ENCODE data around the gene SLC1A2. TPM values are rescaled to one million over a fixed set of nuclear protein-coding genes. Genes with fewer than 3 reads are reported as not detected.

The SLC1A2 gene
- total RNA-seq, 2 donors from 2014 or later = 0.54 to 0.78 TPM

DNA sequence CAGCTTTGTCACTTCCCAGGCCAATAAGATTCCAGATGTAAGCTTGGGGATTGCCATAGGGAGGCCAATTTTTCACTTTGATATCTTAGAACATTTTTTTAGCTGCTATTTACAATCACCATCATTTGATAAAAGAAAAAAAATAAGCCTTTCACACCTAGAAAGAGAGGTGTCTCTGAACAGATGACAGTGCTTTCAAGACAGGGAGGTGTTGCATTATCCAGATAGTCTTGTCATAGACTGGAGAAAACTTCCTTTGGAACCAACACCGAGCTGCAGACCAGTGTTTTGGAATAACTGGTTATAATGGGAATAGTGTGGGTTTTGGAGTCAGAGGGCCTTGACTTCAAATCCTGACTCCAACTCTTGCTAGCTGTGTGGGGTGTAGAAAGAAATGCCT, 101.0 kb downstream of the SLC1A2 start:
- TF ChIP-seq, protein P1, sequence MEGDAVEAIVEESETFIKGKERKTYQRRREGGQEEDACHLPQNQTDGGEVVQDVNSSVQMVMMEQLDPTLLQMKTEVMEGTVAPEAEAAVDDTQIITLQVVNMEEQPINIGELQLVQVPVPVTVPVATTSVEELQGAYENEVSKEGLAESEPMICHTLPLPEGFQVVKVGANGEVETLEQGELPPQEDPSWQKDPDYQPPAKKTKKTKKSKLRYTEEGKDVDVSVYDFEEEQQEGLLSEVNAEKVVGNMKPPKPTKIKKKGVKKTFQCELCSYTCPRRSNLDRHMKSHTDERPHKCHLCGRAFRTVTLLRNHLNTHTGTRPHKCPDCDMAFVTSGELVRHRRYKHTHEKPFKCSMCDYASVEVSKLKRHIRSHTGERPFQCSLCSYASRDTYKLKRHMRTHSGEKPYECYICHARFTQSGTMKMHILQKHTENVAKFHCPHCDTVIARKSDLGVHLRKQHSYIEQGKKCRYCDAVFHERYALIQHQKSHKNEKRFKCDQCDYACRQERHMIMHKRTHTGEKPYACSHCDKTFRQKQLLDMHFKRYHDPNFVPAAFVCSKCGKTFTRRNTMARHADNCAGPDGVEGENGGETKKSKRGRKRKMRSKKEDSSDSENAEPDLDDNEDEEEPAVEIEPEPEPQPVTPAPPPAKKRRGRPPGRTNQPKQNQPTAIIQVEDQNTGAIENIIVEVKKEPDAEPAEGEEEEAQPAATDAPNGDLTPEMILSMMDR (IDR thresholded peaks at IDR 0.05) = no peak
- Histone ChIP-seq H3K36me3 (no peaks in the 10 kb centered on the region), H3K4me3 (no peak overlapping the region), H3K27me3 (replicated peaks; ENCODE audit: insufficient read depth) (no peaks in the 10 kb centered on the region), H3K4me1 (ENCODE audit: control insufficient read depth in 1 of 2, low read depth in 2 of 2) (peaks cover 6 to 30% of the 10 kb centered on the region in 2 donors), H3K27ac (no peak overlapping the region), H3K9me3 (no peaks in the 10 kb centered on the region)
- ATAC-seq (ENCODE audit: insufficient number of reproducible peaks, low FRiP score, low read depth) = no peak
- no peak for DNase-seq (ENCODE audit: low spot score)

DNA sequence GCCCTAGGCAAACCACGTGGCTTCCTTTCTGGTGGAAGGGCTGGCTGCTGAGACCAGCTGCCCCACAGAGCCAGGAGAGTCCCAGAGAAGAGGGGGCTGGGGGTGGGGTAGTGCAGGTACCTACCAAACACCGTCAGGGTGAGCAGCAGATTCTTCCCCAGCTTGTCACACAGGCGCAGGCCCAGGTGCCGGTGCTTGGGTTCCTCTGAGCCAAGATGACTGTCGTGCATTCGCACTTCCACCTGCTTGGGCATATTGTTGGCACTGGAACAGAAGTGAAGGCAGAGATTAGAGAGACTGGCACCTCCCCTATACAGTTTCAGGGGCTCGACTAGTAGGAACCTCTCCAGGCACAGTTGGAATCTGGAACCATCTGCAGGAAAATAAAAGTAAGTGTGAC, 102.1 kb downstream of the SLC1A2 start:
- Histone ChIP-seq H3K27me3 (replicated peaks; ENCODE audit: insufficient read depth) (no peaks in the 10 kb centered on the region), H3K36me3 (no peaks in the 10 kb centered on the region), H3K4me3 (no peak overlapping the region), H3K9me3 (no peaks in the 10 kb centered on the region), H3K27ac (no peak overlapping the region), H3K4me1 (ENCODE audit: control insufficient read depth in 1 of 2, low read depth in 2 of 2) (peaks cover 6 to 30% of the 10 kb centered on the region in 2 donors)
- TF ChIP-seq, protein P1 (IDR thresholded peaks at IDR 0.05) = no peak
- DNase-seq (ENCODE audit: low spot score) (no peak), ATAC-seq (ENCODE audit: insufficient number of reproducible peaks, low FRiP score, low read depth) (no peak)

DNA sequence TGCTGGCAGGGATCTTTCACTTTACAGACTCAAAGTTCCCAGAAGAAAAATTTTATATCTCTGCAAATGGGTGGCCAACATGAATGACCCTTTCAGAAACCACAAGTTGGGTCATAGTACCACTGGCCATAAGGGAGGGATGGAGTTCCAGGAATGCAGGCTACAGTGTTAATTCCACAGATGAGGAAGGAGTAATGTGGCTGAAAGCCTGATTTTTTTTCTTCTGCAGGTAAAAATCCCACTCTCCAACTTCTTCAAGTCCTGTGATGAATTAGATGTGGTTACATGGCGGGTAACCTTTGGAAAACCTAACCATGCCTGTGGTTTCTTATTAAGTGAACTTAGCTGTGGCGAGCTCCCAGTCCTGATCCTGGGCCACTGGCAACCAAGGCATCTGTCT, 103.2 kb downstream of the SLC1A2 start:
- Histone ChIP-seq H3K36me3 (no peaks in the 10 kb centered on the region), H3K4me3 (no peak overlapping the region), H3K27me3 (replicated peaks; ENCODE audit: insufficient read depth) (no peaks in the 10 kb centered on the region), H3K9me3 (no peaks in the 10 kb centered on the region), H3K27ac (no peak overlapping the region), H3K4me1 (ENCODE audit: control insufficient read depth in 1 of 2, low read depth in 2 of 2) (peaks cover 6 to 30% of the 10 kb centered on the region in 2 donors)
- TF ChIP-seq, protein P1 (IDR thresholded peaks at IDR 0.05) = no peak
- no peak for ATAC-seq (ENCODE audit: insufficient number of reproducible peaks, low FRiP score, low read depth)
- no peak for DNase-seq (ENCODE audit: low spot score)

DNA sequence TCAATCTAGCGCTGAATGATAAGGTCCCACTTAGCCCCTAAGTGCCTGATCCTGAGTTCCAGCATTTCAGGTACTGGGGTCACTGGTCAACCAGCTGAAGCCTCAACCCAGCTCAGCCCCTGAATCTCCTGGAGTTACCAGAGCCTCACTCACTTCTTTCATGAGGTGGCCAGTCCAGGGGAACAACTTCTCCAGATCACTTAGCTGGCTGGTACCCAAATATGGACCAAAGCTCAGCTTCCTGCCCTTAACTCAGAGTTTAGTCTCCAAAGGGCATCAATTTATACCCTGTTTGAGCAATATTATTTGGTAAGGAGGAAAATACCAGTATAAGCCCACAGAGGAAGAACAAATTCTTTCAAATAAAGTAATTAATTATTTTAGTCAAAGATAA, 105.6 kb downstream of the SLC1A2 start:
- peaks cover 6 to 23% of the 10 kb centered on the region in 2 donors for H3K4me1 ChIP-seq (ENCODE audit: control insufficient read depth in 1 of 2, low read depth in 2 of 2)
- H3K36me3 ChIP-seq = no peaks in the 10 kb centered on the region
- no peak for ATAC-seq (ENCODE audit: insufficient number of reproducible peaks, low FRiP score, low read depth)

DNA sequence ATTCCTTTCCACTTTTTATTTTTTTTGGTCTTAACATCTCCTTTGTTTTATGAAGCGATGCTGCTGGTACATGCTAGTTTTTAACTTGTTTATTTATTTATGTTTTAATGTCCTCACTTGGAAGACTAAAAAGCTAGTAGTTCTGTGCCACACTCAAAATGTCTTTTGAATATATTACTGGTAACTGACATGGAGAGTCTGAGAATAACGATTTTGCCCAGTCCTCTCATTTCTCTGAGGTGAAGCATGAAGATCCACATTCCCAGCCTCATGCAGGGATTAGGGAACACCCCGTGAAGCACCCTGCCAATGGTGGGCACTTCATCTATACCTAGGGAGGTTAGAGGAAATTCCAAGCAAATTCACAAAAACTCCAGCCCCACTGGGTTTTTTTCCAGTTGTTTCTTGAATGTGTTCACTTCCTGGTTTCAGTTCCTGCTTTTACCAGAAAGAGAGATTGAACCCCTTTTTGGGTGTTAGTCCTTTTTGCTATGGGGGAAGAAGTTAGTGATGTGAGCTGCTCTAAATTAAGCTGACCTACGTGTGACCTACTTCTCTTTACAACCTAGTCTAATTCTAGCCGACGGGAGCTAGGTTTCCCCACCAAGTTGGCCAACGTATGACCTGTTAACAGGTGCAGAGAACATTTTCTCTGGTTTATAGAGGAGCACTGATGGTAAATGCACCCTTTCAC, 106.1 kb downstream of the SLC1A2 start:
- Histone ChIP-seq H3K36me3 (no peaks in the 10 kb centered on the region), H3K27me3 (replicated peaks; ENCODE audit: insufficient read depth) (no peaks in the 10 kb centered on the region), H3K4me3 (no peak overlapping the region), H3K9me3 (no peaks in the 10 kb centered on the region), H3K4me1 (ENCODE audit: control insufficient read depth in 1 of 2, low read depth in 2 of 2) (peaks cover 6 to 18% of the 10 kb centered on the region in 2 donors), H3K27ac (no peak overlapping the region)
- TF ChIP-seq, protein P1 (IDR thresholded peaks at IDR 0.05) = no peak
- ATAC-seq (ENCODE audit: insufficient number of reproducible peaks, low FRiP score, low read depth) (no peak), DNase-seq (ENCODE audit: low spot score) (no peak)

More for the DNA sequence above, 105.6 kb downstream of the SLC1A2 start:
- no peaks in the 10 kb centered on the region for H3K27me3 ChIP-seq (replicated peaks; ENCODE audit: insufficient read depth)
- H3K27ac ChIP-seq = no peak overlapping the region
- no peaks in the 10 kb centered on the region for H3K9me3 ChIP-seq
- TF ChIP-seq, protein P1 (IDR thresholded peaks at IDR 0.05) = no peak
- H3K4me3 ChIP-seq = no peak overlapping the region
- DNase-seq (ENCODE audit: low spot score) = no peak
